Activated B cell treated with CpG ODN at 0.5 μM for 24 hours (primary cell): ENCODE results near the gene MRPL21. TPM values are rescaled to one million over a fixed set of nuclear protein-coding genes. Genes with fewer than 3 reads are reported as not detected.

ENCODE experiments used
- ATAC-seq: fragments of 200-7000 bp; cut with Tn5 transposase; one replicate; pipeline ENCODE4 v1.10.0; 2021; ENCODE audit warnings: low read depth, mild to moderate bottlenecking, moderate library complexity
- CTCF ChIA-PET: fragments of 350-600 bp; sonication (Branson Sonifier 250); formaldehyde crosslinking; loops from one replicate; lab custom pipeline; 2021; ENCODE audit warnings: antibody characterized with exemption; lab: Charles Lee
- POLR2A ChIA-PET: fragments of 350-600 bp; sonication (Branson Sonifier 250); formaldehyde crosslinking; loops from one replicate; lab custom pipeline; 2021; ENCODE audit warnings: antibody characterized with exemption; lab: Charles Lee
- DNase-seq: peaks from one replicate; pipeline ENCODE4 v3.0.0; 2022
- H3K27ac Mint-ChIP-seq: one replicate; pipeline ENCODE4 v1.8.0; 2020; ENCODE audit warnings: mixed read lengths
- H3K27me3 Mint-ChIP-seq: one replicate; pipeline ENCODE4 v1.8.0; 2021; ENCODE audit warnings: mixed read lengths
- H3K36me3 Mint-ChIP-seq: one replicate; pipeline ENCODE4 v1.8.0; 2021; ENCODE audit warnings: low read depth, mixed read lengths
- H3K4me1 Mint-ChIP-seq: one replicate; pipeline ENCODE4 v1.8.0; 2021; ENCODE audit warnings: mixed read lengths
- H3K4me3 Mint-ChIP-seq: one replicate; pipeline ENCODE4 v1.8.0; 2020; ENCODE audit warnings: mild to moderate bottlenecking, mixed read lengths
- H3K9me3 Mint-ChIP-seq: one replicate; pipeline ENCODE4 v1.8.0; 2020; ENCODE audit warnings: mixed read lengths
- CTCF ChIP-seq: fragments of 200-600 bp; IDR thresholded peaks from one replicate; pipeline ENCODE4 v1.8.0; 2022; ENCODE audit warnings: antibody characterized with exemption, mild to moderate bottlenecking
- intact Hi-C: fragments of 100-400 bp; cut with micrococcal nuclease; formaldehyde crosslinking; loops from one replicate; pipeline ENCODE4 v1.15.1; 2024
- total RNA-seq: library from RNA; stranded (reverse); gene quantifications from 2 replicates; pipeline ENCODE4 v1.2.3, GENCODE V29; 2022

The MRPL21 gene
- total RNA-seq, 1 donor from 2014 or later, result 49.9 TPM

- DNase-seq (no peak), ATAC-seq (peak; percentile 95)
- peak overlapping the region; percentile 30 for H3K27ac Mint-ChIP-seq
Observed at GRCh38 chr11:68927280-68928135, 23.9 kb upstream of the MRPL21 start.

GRCh38 chr11:68925611-68926010 is 22.0 kb upstream of the MRPL21 start:
- no peak for DNase-seq
- Mint-ChIP-seq H3K36me3 (peaks cover 91% of the 10 kb centered on the region), H3K27ac (no peak overlapping the region), H3K4me1 (peaks cover 9% of the 10 kb centered on the region), H3K9me3 (peaks cover 15% of the 10 kb centered on the region), H3K27me3 (no peaks in the 10 kb centered on the region), H3K4me3 (no peak overlapping the region)
- no peak for TF ChIP-seq CTCF
- ChIA-PET POLR2A (interaction anchor here (0.6 kb wide), 1 partner anchor 10 kb away, joined by 5 read pairs; no protein-coding TSS in a partner anchor), CTCF (no interaction called here)
- no peak for ATAC-seq
- intact Hi-C loops, result no loop called here

More at GRCh38 chr11:68927280-68928135, 23.9 kb upstream of the MRPL21 start:
- H3K4me3 Mint-ChIP-seq, result peak overlapping the region; percentile 16
- POLR2A ChIA-PET, result interaction anchor here (0.9 kb wide), 1 partner anchor 129 kb away, joined by 5 read pairs; no protein-coding TSS in a partner anchor
- intact Hi-C loops, result no loop called here
- H3K9me3 Mint-ChIP-seq, result peaks cover 15% of the 10 kb centered on the region
- peaks cover 9% of the 10 kb centered on the region for H3K4me1 Mint-ChIP-seq
- TF ChIP-seq CTCF, result no peak
- H3K36me3 Mint-ChIP-seq, result peaks cover 86% of the 10 kb centered on the region
- H3K27me3 Mint-ChIP-seq, result no peaks in the 10 kb centered on the region
- CTCF ChIA-PET, result no interaction called here

GRCh38 chr11:68924073-68924925 is 20.7 kb upstream of the MRPL21 start:
- peaks cover 91% of the 10 kb centered on the region for H3K36me3 Mint-ChIP-seq
- CTCF ChIA-PET, result no interaction called here
- no peak for TF ChIP-seq CTCF

DNA sequence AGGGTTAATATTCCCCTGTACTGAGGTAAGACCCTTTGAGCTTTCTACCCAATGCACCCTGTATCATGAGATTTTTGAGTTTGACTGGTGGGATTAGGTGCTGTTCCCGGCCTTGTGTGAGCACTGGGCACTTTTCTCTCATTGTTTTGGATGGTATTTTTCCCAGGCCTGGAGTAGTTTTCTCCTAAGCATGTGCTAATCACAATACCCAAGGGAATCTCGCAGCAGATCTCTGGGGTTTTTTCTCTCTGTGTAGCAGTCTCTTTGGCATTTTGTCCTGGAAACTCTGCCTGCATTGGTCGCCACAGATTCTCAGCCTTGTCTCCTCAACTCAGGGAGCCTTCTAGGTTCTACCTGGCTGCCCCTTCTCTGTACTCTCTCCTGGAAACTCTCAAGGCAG is 20.0 kb upstream of the MRPL21 start:
- Mint-ChIP-seq H3K4me1 (peaks cover 9% of the 10 kb centered on the region), H3K36me3 (peaks cover 91% of the 10 kb centered on the region), H3K4me3 (no peak overlapping the region), H3K9me3 (peaks cover 15% of the 10 kb centered on the region), H3K27ac (no peak overlapping the region), H3K27me3 (no peaks in the 10 kb centered on the region)
- ChIA-PET POLR2A (no interaction called here), CTCF (no interaction called here)
- intact Hi-C loops, result no loop called here
- no peak for TF ChIP-seq CTCF
- DNase-seq, result no peak
- ATAC-seq, result no peak

More at GRCh38 chr11:68924073-68924925, 20.7 kb upstream of the MRPL21 start:
- H3K27me3 Mint-ChIP-seq, result no peaks in the 10 kb centered on the region
- no peak overlapping the region for H3K27ac Mint-ChIP-seq
- DNase-seq (no peak), ATAC-seq (no peak)
- intact Hi-C loops, result no loop called here
- POLR2A ChIA-PET, result interaction anchor here (0.5 kb wide), 1 partner anchor 120 kb away, joined by 3 read pairs; no protein-coding TSS in a partner anchor
- peaks cover 9% of the 10 kb centered on the region for H3K4me1 Mint-ChIP-seq
- peaks cover 15% of the 10 kb centered on the region for H3K9me3 Mint-ChIP-seq
- H3K4me3 Mint-ChIP-seq, result no peak overlapping the region
